WI38 (cell line): ENCODE measurements around the gene CTCFL.

Experiments
- H3K4me3 ChIP-seq: 2 replicates; pipeline ENCODE4 v1.5.1; 2011; ENCODE audit warnings: low read depth, mild to moderate bottlenecking, control low read depth, low read length
- TF ChIP-seq, protein P1 (sequence below): IDR thresholded peaks from 2 replicates; pipeline ENCODE4 v1.5.1; 2012; ENCODE audit warnings: low read depth, mild to moderate bottlenecking, control low read depth, low read length

Gene CTCFL

DNA sequence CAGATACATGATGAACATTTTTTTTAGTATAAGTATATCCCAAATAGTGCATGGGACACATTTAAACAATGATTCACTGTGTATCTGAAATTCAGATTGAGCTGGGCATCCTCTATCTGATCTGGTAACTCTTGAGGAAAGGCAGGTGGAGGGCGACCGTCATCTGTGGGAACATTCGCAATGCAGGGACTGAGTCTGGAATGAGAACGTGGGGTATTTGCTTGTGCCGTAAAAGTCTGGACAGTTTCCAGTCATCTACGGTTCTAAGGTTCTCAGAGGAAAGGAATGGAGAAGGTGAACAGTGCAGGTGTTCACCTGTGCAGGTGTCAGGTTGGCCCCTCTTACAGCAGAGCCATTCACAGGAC, 22.6 kb downstream of the CTCFL start:
- TF ChIP-seq, protein P1, sequence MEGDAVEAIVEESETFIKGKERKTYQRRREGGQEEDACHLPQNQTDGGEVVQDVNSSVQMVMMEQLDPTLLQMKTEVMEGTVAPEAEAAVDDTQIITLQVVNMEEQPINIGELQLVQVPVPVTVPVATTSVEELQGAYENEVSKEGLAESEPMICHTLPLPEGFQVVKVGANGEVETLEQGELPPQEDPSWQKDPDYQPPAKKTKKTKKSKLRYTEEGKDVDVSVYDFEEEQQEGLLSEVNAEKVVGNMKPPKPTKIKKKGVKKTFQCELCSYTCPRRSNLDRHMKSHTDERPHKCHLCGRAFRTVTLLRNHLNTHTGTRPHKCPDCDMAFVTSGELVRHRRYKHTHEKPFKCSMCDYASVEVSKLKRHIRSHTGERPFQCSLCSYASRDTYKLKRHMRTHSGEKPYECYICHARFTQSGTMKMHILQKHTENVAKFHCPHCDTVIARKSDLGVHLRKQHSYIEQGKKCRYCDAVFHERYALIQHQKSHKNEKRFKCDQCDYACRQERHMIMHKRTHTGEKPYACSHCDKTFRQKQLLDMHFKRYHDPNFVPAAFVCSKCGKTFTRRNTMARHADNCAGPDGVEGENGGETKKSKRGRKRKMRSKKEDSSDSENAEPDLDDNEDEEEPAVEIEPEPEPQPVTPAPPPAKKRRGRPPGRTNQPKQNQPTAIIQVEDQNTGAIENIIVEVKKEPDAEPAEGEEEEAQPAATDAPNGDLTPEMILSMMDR: no peak
- H3K4me3 ChIP-seq: no peak overlapping the region

DNA sequence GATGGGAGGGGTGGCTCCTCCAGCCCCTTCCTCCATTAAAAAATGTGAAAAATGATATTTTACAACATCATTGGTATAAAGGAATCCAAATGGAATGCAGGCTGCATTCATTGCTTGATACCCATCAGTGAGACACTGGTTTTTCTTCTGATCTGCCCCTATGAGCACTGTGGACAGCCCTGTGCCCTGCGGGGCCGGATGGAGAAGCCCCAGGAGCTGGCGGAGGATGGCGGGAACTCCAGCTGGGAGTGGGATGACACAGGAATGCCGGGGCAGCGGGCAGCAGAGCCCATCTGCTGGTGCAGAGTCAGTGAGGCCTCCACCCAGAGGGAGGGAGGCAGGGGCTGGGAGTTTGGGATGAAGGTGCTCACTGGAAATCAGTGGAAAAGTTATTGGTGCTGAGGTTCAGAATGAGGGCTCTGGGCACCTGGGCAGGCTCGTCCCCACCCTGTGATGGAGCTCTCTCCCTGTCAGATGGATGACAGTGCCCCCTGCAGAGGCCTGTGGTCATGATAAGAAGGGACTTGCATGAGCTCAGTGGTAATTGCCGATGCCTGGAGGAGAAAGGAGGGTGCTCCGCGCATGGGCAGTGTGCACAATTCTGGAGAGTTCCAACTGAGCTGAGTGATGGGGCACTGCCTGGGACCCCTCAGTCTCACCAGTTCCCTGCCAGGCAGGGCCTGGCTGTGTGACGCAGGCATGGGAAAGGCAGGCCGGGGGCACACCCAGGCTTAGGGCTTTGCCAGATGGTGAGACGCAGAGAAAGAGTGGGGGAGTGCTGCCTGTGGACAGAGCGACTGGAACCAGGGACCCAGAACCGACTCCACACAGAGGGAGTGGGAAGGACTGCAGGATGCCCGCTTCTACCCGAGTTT, 23.2 kb downstream of the CTCFL start:
- TF ChIP-seq, protein P1: no peak
- no peak overlapping the region for H3K4me3 ChIP-seq

DNA sequence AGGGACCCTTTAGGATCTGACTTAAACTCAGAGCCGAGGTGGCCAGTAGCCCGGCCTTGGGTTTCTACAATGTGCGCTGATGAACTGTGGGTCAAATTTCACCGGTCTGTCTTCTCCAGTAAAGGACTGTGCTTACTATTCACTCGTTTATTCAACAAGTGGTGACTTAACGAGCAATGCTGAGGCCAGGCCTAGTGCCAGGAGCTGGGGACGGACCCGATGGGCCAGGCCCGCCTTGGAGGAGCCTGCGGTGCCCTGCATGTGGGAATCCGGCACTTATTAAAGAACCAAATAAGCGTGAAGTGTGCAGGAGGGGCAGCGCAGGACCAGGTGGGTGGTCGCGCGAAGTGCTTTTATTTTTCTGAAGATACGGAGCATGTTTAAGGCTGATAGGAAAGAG, 24.0 kb downstream of the CTCFL start:
- no peak overlapping the region for H3K4me3 ChIP-seq
- TF ChIP-seq, protein P1: no peak

DNA sequence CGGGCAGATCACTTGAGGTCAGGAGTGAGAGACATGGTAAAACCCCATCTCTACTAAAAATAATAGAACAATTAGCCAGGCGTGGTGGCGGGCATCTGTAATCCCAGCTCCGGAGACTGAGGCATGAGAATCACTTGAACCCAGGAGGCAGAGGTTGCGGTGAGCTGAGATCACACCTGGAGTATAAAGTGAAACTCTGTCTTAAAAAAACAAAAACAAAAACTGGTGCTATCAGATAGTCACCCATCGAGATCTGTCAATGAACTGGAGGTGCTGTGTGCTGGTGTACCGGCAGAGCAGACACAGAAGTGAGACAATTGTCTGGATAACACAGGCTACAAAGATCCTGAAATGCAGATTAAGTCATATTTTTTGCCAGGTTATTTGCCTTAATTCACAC, 24.7 kb downstream of the CTCFL start:
- no peak overlapping the region for H3K4me3 ChIP-seq

DNA sequence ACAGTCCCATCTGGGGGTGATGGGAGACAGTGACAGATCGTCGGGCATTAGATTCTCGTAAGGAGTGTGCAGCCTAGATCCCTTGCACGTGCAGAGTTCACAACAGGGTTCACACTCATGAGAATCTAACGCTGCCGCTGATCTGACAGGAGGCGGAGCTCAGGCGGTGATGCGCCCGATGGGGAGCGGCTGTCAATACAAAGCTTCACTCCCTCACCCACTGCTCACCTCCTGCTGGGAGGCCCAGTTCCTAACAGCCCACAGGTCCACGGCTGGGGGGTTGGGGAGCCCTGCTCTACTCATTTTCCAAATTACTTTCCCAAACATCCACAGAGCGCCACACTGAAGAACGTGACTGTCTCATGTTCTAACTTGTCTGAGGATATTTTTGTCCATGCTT, 25.3 kb downstream of the CTCFL start:
- TF ChIP-seq, protein P1: no peak
- H3K4me3 ChIP-seq: no peak overlapping the region

More for the DNA sequence above, 24.7 kb downstream of the CTCFL start:
- TF ChIP-seq, protein P1: no peak

DNA sequence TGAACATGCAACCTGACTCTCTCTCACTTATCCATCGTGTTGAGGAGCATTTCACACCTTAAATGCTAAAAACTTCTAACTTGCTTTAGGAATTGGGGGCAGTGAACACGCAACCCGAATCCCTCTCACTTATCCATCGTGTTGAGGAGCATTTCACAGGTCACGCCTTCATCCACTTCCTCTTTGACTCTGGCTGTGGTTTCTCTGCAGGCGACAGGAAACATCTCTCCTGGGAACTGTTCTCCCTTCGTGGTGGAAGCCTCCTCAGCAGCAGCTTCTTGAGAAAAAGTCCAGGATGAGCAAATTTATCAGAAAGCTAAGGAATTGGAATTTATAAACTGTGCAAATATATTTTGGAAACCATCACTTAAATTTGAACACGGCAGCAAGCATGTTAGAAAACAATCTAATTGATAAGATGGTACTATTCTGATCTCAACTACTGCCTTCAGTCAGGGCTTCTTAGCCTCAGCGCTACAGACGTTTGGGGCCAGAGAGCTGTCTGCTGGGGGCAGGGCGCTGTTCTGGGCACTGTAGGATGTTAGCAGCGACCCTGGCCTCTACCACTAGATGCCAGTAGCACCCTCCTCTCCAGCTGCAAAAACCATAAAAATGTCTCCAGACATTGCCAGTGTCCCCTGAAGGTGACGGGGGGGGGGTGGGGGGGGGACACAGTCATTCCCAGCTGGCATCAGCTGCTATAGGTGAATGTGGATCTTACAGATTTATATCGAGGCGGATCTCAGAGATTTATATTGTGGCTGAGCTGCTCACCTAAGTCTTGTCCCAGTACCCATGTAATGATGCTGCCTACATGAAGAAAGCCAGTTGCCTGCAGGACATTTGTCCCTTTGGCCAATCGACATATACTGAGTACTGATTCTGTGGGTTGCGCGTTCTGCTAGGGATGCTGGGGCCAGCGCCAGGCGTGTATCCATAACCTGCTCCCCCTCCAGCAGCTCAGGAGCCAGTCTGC, 26.2 kb downstream of the CTCFL start:
- TF ChIP-seq, protein P1: 0 out of 2 replicates have a peak, but pooled peaks have one; percentile 9

More for the DNA sequence above, 26.2 kb downstream of the CTCFL start:
- H3K4me3 ChIP-seq: no peak overlapping the region
